K562 (cell line): ENCODE results near the gene BMPR2. TPM values are rescaled to one million over a fixed set of nuclear protein-coding genes. Genes with fewer than 3 reads are reported as not detected.
"Not testable (repeated sequence)": the region's sequence is repeated elsewhere in the genome, so short reads cannot be mapped to it uniquely, and the experiment has no call there.

ENCODE experiments used
- ATAC-seq: fragments of 200-7000 bp; cut with Tn5 transposase; 3 replicates; pipeline ENCODE4 v1.9.1; 2020; ENCODE audit warnings: moderate library complexity
- BruUV-seq: library from RNA; stranded (reverse); fragments of 400-500 nt; replicated peaks from 2 replicates; lab custom pipeline; 2021; lab: Mats Ljungman, UMichigan
- CTCF ChIA-PET: fragments of 300-600 bp; formaldehyde crosslinking; extraction: SDS; loops from one replicate; lab custom pipeline; 2021; ENCODE audit warnings: low intra/inter-chr PET ratio; lab: Yijun Ruan, JAX
- POLR2A ChIA-PET: fragments of 300-600, 350-650 bp; sonication (Branson Sonifier 250); formaldehyde crosslinking; extraction: SDS; loops from one replicate; lab custom pipeline; 2021; ENCODE audit warnings: antibody characterized with exemption, inconsistent platforms; lab: Yijun Ruan, JAX
- DNase-seq, 4 experiments: peaks; one replicate each; pipeline versions ENCODE4 v3.0.0 to v3.0.0-alpha.2; 2011 to 2018; ENCODE audit warnings: low spot score in 3 of 4, mixed read lengths in 3 of 4; ENCODE audit errors: extremely low read depth in 1 of 4
- FAIRE-seq: peaks from 2 replicates; lab custom pipeline; 2011; peaks lifted over from hg19 to GRCh38; lab: Jason Lieb, UNC
- H2AFZ ChIP-seq: 2 replicates; pipeline ENCODE4 v1.6.0; 2011; ENCODE audit warnings: low read depth, low read length, control low read depth, inconsistent platforms
- H3K27ac ChIP-seq: fragments of 200-600 bp; 3 replicates; pipeline ENCODE4 v1.8.0; 2011; ENCODE audit warnings: low read depth, mild to moderate bottlenecking, control low read depth, inconsistent platforms, low read length, moderate library complexity, mixed read lengths; ENCODE audit errors: extremely low read depth
- H3K27me3 ChIP-seq, 2 experiments: fragments of 300-600 bp in 1 of 2; 2 replicates in 1 of 2; 3 replicates in 1 of 2; pipeline versions ENCODE4 v1.6.0 to v1.8.0; 2011; ENCODE audit warnings: inconsistent platforms in 2 of 2, low read length in 2 of 2, mild to moderate bottlenecking in 1 of 2, mixed read lengths in 1 of 2, moderate library complexity in 1 of 2; ENCODE audit not compliant: control insufficient read depth in 2 of 2, insufficient read depth in 2 of 2
- H3K36me3 ChIP-seq: fragments of 300-600 bp; 3 replicates; pipeline ENCODE4 v1.8.0; 2011; ENCODE audit warnings: mild to moderate bottlenecking, low read length, inconsistent platforms; ENCODE audit not compliant: control insufficient read depth, insufficient read depth
- H3K4me1 ChIP-seq, 2 experiments: fragments of 200-600 bp in 1 of 2; replicated peaks in 1 of 2; 2 replicates in 1 of 2; 3 replicates in 1 of 2; pipeline versions ENCODE4 v1.5.1 to v1.8.0; 2011; ENCODE audit warnings: inconsistent platforms in 2 of 2, low read length in 2 of 2, mild to moderate bottlenecking in 1 of 2, mixed read lengths in 1 of 2, moderate library complexity in 1 of 2; ENCODE audit not compliant: control insufficient read depth in 2 of 2, insufficient read depth in 2 of 2
- H3K4me2 ChIP-seq: 2 replicates; pipeline ENCODE4 v1.6.1; 2011; ENCODE audit warnings: low read length, control low read depth, inconsistent platforms, mixed read lengths; ENCODE audit not compliant: insufficient read depth
- H3K4me3 ChIP-seq: fragments of 200-600 bp; sonication (generic), shearing (Covaris generic); 2 replicates; pipeline ENCODE4 v1.5.1; 2016; ENCODE audit warnings: control low read depth, inconsistent platforms
- H3K79me2 ChIP-seq: fragments of 200-600 bp; 3 replicates; pipeline ENCODE4 v1.8.0; 2011; ENCODE audit warnings: low read length, inconsistent platforms; ENCODE audit not compliant: control insufficient read depth, insufficient read depth
- H3K9ac ChIP-seq, 2 experiments: 2 replicates each; pipeline versions ENCODE4 v1.6.0 to v1.6.1; 2011; ENCODE audit warnings: low read depth in 2 of 2, low read length in 2 of 2, control low read depth in 1 of 2, inconsistent platforms in 1 of 2, mild to moderate bottlenecking in 1 of 2, mixed read lengths in 1 of 2; ENCODE audit not compliant: insufficient read depth in 1 of 2
- H3K9me1 ChIP-seq: one replicate; pipeline ENCODE4 v1.6.0; 2011; ENCODE audit warnings: inconsistent platforms, mild to moderate bottlenecking, low read length, moderate library complexity; ENCODE audit not compliant: control insufficient read depth, insufficient read depth
- H3K9me3 ChIP-seq: replicated peaks from 2 replicates; pipeline ENCODE4 v1.5.1; 2011; ENCODE audit warnings: low read depth, low read length, inconsistent platforms; ENCODE audit not compliant: control insufficient read depth, insufficient read depth
- H4K20me1 ChIP-seq: replicated peaks from 2 replicates; pipeline ENCODE4 v1.6.1; 2011; ENCODE audit warnings: low read length, inconsistent platforms, mixed read lengths; ENCODE audit not compliant: control insufficient read depth, insufficient read depth
- BCOR ChIP-seq: fragments of 450-650 bp; IDR thresholded peaks from 2 replicates; pipeline ENCODE4 v1.6.1; 2016
- FOXA3 ChIP-seq, 2 experiments: fragments of 450-650 bp in 1 of 2; sonication (generic) in 1 of 2; formaldehyde crosslinking; IDR thresholded peaks in 1 of 2; conservative IDR thresholded peaks in 1 of 2; 2 replicates each; pipeline versions ENCODE4 v1.4.0 to v1.8.0; 2020 to 2022; ENCODE audit warnings: mild to moderate bottlenecking in 2 of 2, missing genetic modification reagents in 1 of 2
- GATA2 ChIP-seq: sonication (generic); formaldehyde crosslinking; IDR thresholded peaks from 2 replicates; pipeline ENCODE4 v1.4.0; 2020; ENCODE audit warnings: mild to moderate bottlenecking, missing genetic modification reagents
- KDM1A ChIP-seq, 2 experiments: fragments of 450-650 bp; IDR thresholded peaks; 2 replicates each; pipeline ENCODE4 v1.6.1; 2016; ENCODE audit warnings: mild to moderate bottlenecking in 2 of 2
- KDM5B ChIP-seq: fragments of 200-600 bp; sonication (generic); IDR thresholded peaks from 2 replicates; pipeline ENCODE4 v1.6.1; 2012; ENCODE audit warnings: low read depth, mild to moderate bottlenecking, moderate library complexity, low read length, control low read depth, inconsistent platforms; ENCODE audit not compliant: insufficient replicate concordance
- NRF1 ChIP-seq, 2 experiments: fragments of 450-650 bp; IDR thresholded peaks in 1 of 2; conservative IDR thresholded peaks in 1 of 2; 2 replicates each; pipeline ENCODE4 v1.6.1; 2014; ENCODE audit warnings: mild to moderate bottlenecking in 2 of 2
- PHF20 ChIP-seq: fragments of 450-650 bp; IDR thresholded peaks from 2 replicates; pipeline ENCODE4 v1.6.1; 2018; ENCODE audit not compliant: partially characterized antibody
- TAL1 ChIP-seq: fragments of 450-650 bp; IDR thresholded peaks from 2 replicates; pipeline ENCODE4 v1.6.1; 2016; ENCODE audit warnings: mild to moderate bottlenecking
- TOE1 ChIP-seq, 2 experiments: fragments of 450-650 bp in 1 of 2; sonication (generic) in 1 of 2; formaldehyde crosslinking in 1 of 2; IDR thresholded peaks; 2 replicates each; pipeline versions ENCODE4 v1.7.1 to v1.8.0; 2016 to 2022; ENCODE audit warnings: borderline replicate concordance in 2 of 2, mild to moderate bottlenecking in 2 of 2, antibody characterized with exemption in 1 of 2, inconsistent platforms in 1 of 2, low read depth in 1 of 2, missing genetic modification reagents in 1 of 2, moderate library complexity in 1 of 2
- U2AF2 ChIP-seq: fragments of 200-400 bp; formaldehyde crosslinking; optimal IDR thresholded peaks from 2 replicates; pipeline ENCODE3; 2017; ENCODE audit warnings: low read depth, mild to moderate bottlenecking, low read length
- ZC3H8 ChIP-seq: fragments of 450-650 bp; IDR thresholded peaks from 2 replicates; pipeline ENCODE4 v1.6.1; 2017
- WGBS: fragments of 100-300 bp; shearing (Covaris generic); methylation state at CpG from one replicate; pipeline ENCODE4 v1.1.6; 2016; ENCODE audit warnings: low coverage, mixed read lengths; ENCODE audit not compliant: insufficient coverage; ENCODE audit errors: missing lambda C conversion rate; 5-methylcytosine and 5-hydroxymethylcytosine counted together
- in situ Hi-C: fragments of 300-500 bp; cut with MboI; formaldehyde crosslinking; loops from 4 replicates; pipeline ENCODE4 v1.15.0; 2018; ENCODE audit warnings: inconsistent platforms, mixed read lengths
- intact Hi-C: fragments of 100-400 bp; cut with micrococcal nuclease; formaldehyde crosslinking; loops from 2 replicates; pipeline ENCODE4 v1.14.2; 2022
- polyA plus RNA-seq, 8 experiments: library from polyadenylated mRNA; depleted of rRNA in 4 of 8; stranded (reverse) in 5 of 8; unstranded in 3 of 8; fragments of >200 nt; fragmentation: Nextera tagmentation in 2 of 8; fragmentation: Illumina TruSeq in 1 of 8; extraction: Ambion mirVana in 2 of 8; extraction: Trizol in 1 of 8; gene quantifications; 2 replicates each; pipeline versions ENCODE4 v1.2.1 to v1.2.3, GENCODE V29; 2011 to 2014; ENCODE audit warnings: inconsistent platforms in 1 of 8, missing spikeins in 1 of 8
- total RNA-seq, 7 experiments: library from RNA; depleted of rRNA in 6 of 7; stranded (reverse); fragments of >200 nt in 6 of 7; fragmentation: Illumina TruSeq in 2 of 7; extraction: Trizol in 2 of 7; gene quantifications; 2 replicates each; pipeline versions ENCODE4 v1.2.1 to v1.2.3, GENCODE V29; 2011 to 2021; ENCODE audit warnings: low replicate concordance in 1 of 7
- TF ChIP-seq, protein P1 (sequence below): fragments of 250-450 bp; sonication (Bioruptor Pico); IDR thresholded peaks from 2 replicates; pipeline ENCODE4 v1.9.0; 2021; ENCODE audit warnings: mild to moderate bottlenecking
- TF ChIP-seq, protein P2 (sequence below): sonication (generic); IDR thresholded peaks from 2 replicates; pipeline ENCODE4 v1.6.1; 2016
- TF ChIP-seq, protein P3 (sequence below): fragments of 450-650 bp; IDR thresholded peaks from 2 replicates; pipeline ENCODE4 v1.7.0; 2016; ENCODE audit warnings: borderline replicate concordance

Gene BMPR2
- total and polyA plus RNA-seq, 9 of the 15 experiments (the other 6 are each of a cell fraction or from before 2014, with no cell fraction given): 0.73 to 5.0 (median 3.3) TPM

- in situ Hi-C loops, DNase-seq, H3K9me1 ChIP-seq, H3K27me3 ChIP-seq, H2AFZ ChIP-seq, H3K4me1 ChIP-seq, H3K4me2 ChIP-seq, H3K9ac ChIP-seq, intact Hi-C loops, FAIRE-seq, H3K27ac ChIP-seq, CTCF ChIA-PET, H4K20me1 ChIP-seq, ATAC-seq, H3K79me2 ChIP-seq, H3K36me3 ChIP-seq, H3K4me3 ChIP-seq, H3K9me3 ChIP-seq, BruUV-seq: not testable (repeated sequence)
- POLR2A ChIA-PET: interaction anchor here (0.7 kb wide), 1 partner anchor 739 kb away, joined by 3 read pairs; no protein-coding TSS in a partner anchor
- WGBS: 78% methylated on average over 6 of the region's 21 CpGs
Measured at GRCh38 chr2:202503276-202503675, 127.1 kb downstream of the BMPR2 start.

GRCh38 chr2:202508686-202509085, 132.6 kb downstream of the BMPR2 start:
- in situ Hi-C loops: no loop called here
- Histone ChIP-seq H3K9me3 (no peaks in the 10 kb centered on the region), H3K79me2 (no peaks in the 10 kb centered on the region), H2AFZ (no peak overlapping the region), H3K4me2 (no peak overlapping the region), H3K9me1 (no peaks in the 10 kb centered on the region), H3K27me3 (no peaks in the 10 kb centered on the region), H3K4me1 (no peaks in the 10 kb centered on the region), H3K9ac (no peak overlapping the region), H3K4me3 (no peak overlapping the region), H3K36me3 (no peaks in the 10 kb centered on the region), H4K20me1 (no peaks in the 10 kb centered on the region), H3K27ac (no peak overlapping the region)
- CTCF ChIA-PET: no interaction called here
- no TSS peak for BruUV-seq
- DNase-seq (no peak), ATAC-seq (no peak), FAIRE-seq (no peak)
- POLR2A ChIA-PET: no interaction called here
- intact Hi-C loops: no loop called here
- WGBS: 39% methylated on average over 2 of the region's 2 CpGs
- TF ChIP-seq BCOR (no peak), PHF20 (no peak), ZC3H8 (no peak), NRF1 (conservative IDR thresholded peaks at IDR 0.05 in 1 of 2, IDR thresholded peaks at IDR 0.05 in 1 of 2) (no peak), KDM5B (no peak), U2AF2 (no peak), GATA2 (CRISPR knock-in tag) (no peak), TOE1 (IDR thresholded peaks at IDR 0.05; ENCODE audit: borderline replicate concordance) (no peak), TOE1 (CRISPR knock-in tag; IDR thresholded peaks at IDR 0.05; ENCODE audit: borderline replicate concordance, low read depth) (no peak), FOXA3 (CRISPR knock-in tag; conservative IDR thresholded peaks at IDR 0.05 in 1 of 2, IDR thresholded peaks at IDR 0.05 in 1 of 2) (no peak), KDM1A (IDR thresholded peaks at IDR 0.05) (no peak), TAL1 (no peak)
- TF ChIP-seq, protein P1, sequence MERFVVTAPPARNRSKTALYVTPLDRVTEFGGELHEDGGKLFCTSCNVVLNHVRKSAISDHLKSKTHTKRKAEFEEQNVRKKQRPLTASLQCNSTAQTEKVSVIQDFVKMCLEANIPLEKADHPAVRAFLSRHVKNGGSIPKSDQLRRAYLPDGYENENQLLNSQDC (CRISPR knock-in tag): no peak
- TF ChIP-seq, protein P2, sequence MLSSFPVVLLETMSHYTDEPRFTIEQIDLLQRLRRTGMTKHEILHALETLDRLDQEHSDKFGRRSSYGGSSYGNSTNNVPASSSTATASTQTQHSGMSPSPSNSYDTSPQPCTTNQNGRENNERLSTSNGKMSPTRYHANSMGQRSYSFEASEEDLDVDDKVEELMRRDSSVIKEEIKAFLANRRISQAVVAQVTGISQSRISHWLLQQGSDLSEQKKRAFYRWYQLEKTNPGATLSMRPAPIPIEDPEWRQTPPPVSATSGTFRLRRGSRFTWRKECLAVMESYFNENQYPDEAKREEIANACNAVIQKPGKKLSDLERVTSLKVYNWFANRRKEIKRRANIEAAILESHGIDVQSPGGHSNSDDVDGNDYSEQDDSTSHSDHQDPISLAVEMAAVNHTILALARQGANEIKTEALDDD: no peak
- TF ChIP-seq, protein P3, sequence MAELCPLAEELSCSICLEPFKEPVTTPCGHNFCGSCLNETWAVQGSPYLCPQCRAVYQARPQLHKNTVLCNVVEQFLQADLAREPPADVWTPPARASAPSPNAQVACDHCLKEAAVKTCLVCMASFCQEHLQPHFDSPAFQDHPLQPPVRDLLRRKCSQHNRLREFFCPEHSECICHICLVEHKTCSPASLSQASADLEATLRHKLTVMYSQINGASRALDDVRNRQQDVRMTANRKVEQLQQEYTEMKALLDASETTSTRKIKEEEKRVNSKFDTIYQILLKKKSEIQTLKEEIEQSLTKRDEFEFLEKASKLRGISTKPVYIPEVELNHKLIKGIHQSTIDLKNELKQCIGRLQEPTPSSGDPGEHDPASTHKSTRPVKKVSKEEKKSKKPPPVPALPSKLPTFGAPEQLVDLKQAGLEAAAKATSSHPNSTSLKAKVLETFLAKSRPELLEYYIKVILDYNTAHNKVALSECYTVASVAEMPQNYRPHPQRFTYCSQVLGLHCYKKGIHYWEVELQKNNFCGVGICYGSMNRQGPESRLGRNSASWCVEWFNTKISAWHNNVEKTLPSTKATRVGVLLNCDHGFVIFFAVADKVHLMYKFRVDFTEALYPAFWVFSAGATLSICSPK: no peak
